BLaER1 treated with 17β-estradiol and CSF1 and Interleukin-3, amounts not matched to agents 10 nM and 100 nM (cell line): ENCODE data around the gene WDR45B.

Experiments used
- H3K27ac ChIP-seq, 11 experiments: shearing (Covaris generic); formaldehyde crosslinking; 2 replicates each; pipeline ENCODE4 v1.8.1; 2022
- H3K27me3 ChIP-seq, 11 experiments: shearing (Covaris generic); formaldehyde crosslinking; 2 replicates each; pipeline ENCODE4 v1.8.1; 2022
- H3K36me3 ChIP-seq, 11 experiments: shearing (Covaris generic); formaldehyde crosslinking; 2 replicates each; pipeline ENCODE4 v1.8.1; 2022
- H3K4me1 ChIP-seq, 10 experiments: shearing (Covaris generic); formaldehyde crosslinking; 2 replicates each; pipeline ENCODE4 v1.8.1; 2022
- H3K4me2 ChIP-seq, 11 experiments: shearing (Covaris generic); formaldehyde crosslinking; 2 replicates each; pipeline ENCODE4 v1.8.1; 2022
- H3K4me3 ChIP-seq, 10 experiments: shearing (Covaris generic); formaldehyde crosslinking; 2 replicates each; pipeline ENCODE4 v1.8.1; 2022
- H3K9ac ChIP-seq, 11 experiments: shearing (Covaris generic); formaldehyde crosslinking; 2 replicates each; pipeline ENCODE4 v1.8.1; 2022
- H3K9me3 ChIP-seq, 11 experiments: shearing (Covaris generic); formaldehyde crosslinking; replicated peaks in 1 of 11; 2 replicates each; pipeline ENCODE4 v1.8.1; 2022
- H4K20me1 ChIP-seq, 11 experiments: shearing (Covaris generic); formaldehyde crosslinking; 2 replicates each; pipeline ENCODE4 v1.8.1; 2022
- Cebpa-rat ChIP-seq, 11 experiments: shearing (Covaris generic); IDR thresholded peaks; 2 replicates each; pipeline ENCODE4 v1.8.1; 2022

WDR45B gene

DNA sequence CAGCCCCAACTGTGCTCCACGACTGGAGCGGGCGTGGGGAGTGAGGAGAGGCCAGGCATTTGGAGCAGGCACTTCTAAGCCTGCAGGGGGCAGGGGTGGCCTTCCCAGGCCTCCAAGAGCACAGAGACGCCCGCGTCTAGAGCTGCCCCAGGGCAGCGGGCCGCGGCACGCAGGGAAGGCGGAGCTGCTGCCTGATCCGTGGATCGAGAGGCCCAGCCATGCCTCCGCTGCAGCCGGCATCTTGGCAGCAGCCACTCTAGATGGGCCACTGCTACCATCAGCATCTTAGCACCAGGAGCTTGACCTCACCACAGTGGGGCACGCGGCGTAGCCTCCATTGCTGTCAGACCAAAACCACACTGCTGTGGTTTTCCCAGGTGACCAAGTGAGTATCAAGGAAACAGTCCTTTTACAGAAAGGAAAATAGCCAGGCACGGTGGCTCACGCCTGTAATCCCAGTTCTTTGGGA, 20.4 kb upstream of the WDR45B start:
- H3K4me3 ChIP-seq, result peak overlapping the region; percentile 23 to 57 (median 30); a peak in 14 of 20 replicates

DNA sequence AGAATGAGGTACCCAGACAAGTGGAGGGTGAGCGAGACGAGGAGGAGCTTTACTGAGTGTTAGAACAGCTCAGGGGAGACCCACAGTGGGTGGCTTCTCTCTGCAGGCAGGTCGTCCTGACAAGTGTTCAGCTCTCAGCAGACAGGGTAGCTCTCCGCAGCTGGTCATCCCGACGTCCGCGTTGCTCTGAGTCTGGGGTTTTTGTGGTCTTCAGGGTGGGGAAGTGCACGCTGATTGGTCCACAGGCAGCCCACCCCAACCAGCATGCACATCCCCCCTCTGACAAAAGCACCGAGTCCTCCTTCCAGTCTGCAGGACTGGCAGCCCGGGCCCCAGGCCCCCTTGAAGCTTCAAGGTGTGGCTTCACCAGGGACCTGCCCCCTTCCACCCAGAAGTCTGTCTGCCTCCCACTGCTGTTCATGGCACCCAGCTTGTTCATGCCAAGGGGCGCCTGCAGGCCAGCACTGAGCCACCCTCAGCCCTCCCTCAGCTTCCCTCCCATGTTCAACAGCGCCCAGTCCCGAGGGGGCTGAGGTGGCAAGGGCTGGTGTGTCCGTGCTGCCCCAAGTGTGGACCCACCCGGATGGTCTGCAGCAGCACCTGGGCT, 19.9 kb upstream of the WDR45B start:
- H3K9ac ChIP-seq, result peak overlapping the region in 9 of 11 experiments; percentile 12 to 63 (median 61); a peak in 16 of 22 replicates

More for the DNA sequence above, 20.4 kb upstream of the WDR45B start:
- Histone ChIP-seq H3K4me1 (peaks cover 18 to 49% (median 38%) of the 10 kb centered on the region in 10 experiments), H3K27ac (peak overlapping the region in 5 of 11 experiments; percentile 2 to 54 (median 26); a peak in 7 of 22 replicates), H4K20me1 (peaks cover 0 to 13% (median 0%) of the 10 kb centered on the region in 11 experiments; a peak in 4 of 22 replicates), H3K9ac (peak overlapping the region in 10 of 11 experiments; percentile 12 to 63 (median 60); a peak in 19 of 22 replicates), H3K27me3 (peaks cover 0 to 5% (median under 1%) of the 10 kb centered on the region in 11 experiments; a peak in 5 of 22 replicates), H3K9me3 (no peaks in the 10 kb centered on the region), H3K36me3 (no peaks in the 10 kb centered on the region), H3K4me2 (peak overlapping the region; percentile 73 to 93 (median 83))
- no peak for TF ChIP-seq Cebpa-rat (IDR thresholded peaks at IDR 0.05)

DNA sequence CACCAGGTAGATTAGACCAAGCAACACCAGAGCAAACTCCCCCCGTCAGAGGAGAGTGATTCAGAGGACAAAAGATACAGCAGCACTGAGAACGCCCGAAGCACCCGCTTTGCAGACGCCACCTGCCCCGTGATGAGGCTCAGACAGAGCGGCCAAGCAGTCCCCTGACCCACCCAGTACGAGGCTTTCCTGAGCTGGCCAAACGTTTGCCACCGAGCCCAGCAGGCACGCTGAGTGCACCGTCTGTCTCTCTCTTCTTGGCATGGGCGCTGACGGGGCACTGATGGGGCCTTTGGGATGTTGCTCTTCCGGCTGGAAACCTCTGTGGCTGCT, 19.4 kb upstream of the WDR45B start:
- peaks cover 18 to 59% (median 48%) of the 10 kb centered on the region in 10 experiments for H3K4me1 ChIP-seq
- peaks cover 0 to 23% (median 0%) of the 10 kb centered on the region in 11 experiments; a peak in 4 of 22 replicates for H4K20me1 ChIP-seq
- peak overlapping the region; percentile 73 to 93 (median 83); a peak in 21 of 22 replicates for H3K4me2 ChIP-seq
- no peaks in the 10 kb centered on the region for H3K36me3 ChIP-seq
- H3K9ac ChIP-seq, result peak overlapping the region in 6 of 11 experiments; percentile 12 to 63 (median 61); a peak in 6 of 22 replicates
- H3K27me3 ChIP-seq, result peaks cover 0 to 14% (median 7%) of the 10 kb centered on the region in 11 experiments; a peak in 12 of 22 replicates
- H3K27ac ChIP-seq, result no peak overlapping the region
- peak overlapping the region in 1 of 10 experiments; percentile 44; a peak in 1 of 20 replicates for H3K4me3 ChIP-seq
- H3K9me3 ChIP-seq, result no peaks in the 10 kb centered on the region
- no peak for TF ChIP-seq Cebpa-rat (IDR thresholded peaks at IDR 0.05)

More for the DNA sequence above, 19.9 kb upstream of the WDR45B start:
- peak overlapping the region in 2 of 11 experiments; percentile 24 to 50; a peak in 2 of 22 replicates for H3K27ac ChIP-seq
- peaks cover 0 to 11% (median 5%) of the 10 kb centered on the region in 11 experiments; a peak in 11 of 22 replicates for H3K27me3 ChIP-seq
- H4K20me1 ChIP-seq, result peaks cover 0 to 18% (median 0%) of the 10 kb centered on the region in 11 experiments; a peak in 4 of 22 replicates
- H3K9me3 ChIP-seq, result no peaks in the 10 kb centered on the region
- peaks cover 18 to 54% (median 43%) of the 10 kb centered on the region in 10 experiments for H3K4me1 ChIP-seq
- no peak for TF ChIP-seq Cebpa-rat (IDR thresholded peaks at IDR 0.05)
- peak overlapping the region; percentile 73 to 93 (median 83) for H3K4me2 ChIP-seq
- H3K36me3 ChIP-seq, result no peaks in the 10 kb centered on the region
- H3K4me3 ChIP-seq, result peak overlapping the region in 7 of 10 experiments; percentile 8 to 57 (median 33); a peak in 5 of 20 replicates

DNA sequence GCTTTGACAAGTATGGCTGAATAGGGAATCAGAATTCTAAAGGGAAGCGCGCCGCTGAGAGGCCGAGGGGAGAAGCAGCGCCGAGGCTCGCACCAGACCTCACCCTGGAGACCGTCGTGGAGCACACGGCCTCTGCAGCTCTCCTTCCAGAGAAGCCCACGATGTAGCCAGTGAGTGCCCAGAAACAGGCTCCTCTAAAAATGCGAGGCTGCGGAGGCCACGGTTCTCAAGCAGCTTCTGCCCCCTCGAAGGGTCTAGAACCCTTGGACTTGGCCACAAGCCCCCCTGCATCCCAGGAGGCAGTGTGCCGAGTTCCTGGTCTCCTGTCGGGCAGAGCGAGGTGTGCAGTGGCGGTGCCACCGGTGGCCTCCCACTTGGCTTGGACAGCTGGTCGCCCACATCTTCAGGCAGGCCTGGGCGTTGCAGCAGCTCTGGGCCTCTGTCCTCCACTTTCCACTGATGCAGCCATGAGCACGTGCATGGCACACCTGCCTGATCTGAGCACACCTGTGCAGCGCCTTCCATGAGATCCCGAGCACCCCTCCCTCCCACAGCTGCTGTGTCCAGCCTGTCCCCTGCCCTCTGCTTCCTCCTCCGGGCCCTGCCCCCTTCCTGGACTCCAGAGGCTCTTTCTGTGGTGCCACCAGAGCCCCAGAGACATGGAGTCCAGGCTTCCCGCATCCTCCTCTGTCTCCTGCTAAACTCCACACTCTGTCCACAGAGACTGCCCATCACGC, 18.9 kb upstream of the WDR45B start:
- Histone ChIP-seq H3K27ac (no peak overlapping the region), H3K9ac (peak overlapping the region in 1 of 11 experiments; percentile 16; a peak in 2 of 22 replicates), H3K4me2 (peak overlapping the region; percentile 73 to 93 (median 83); a peak in 18 of 22 replicates), H3K4me3 (no peak overlapping the region), H4K20me1 (peaks cover 0 to 29% (median 0%) of the 10 kb centered on the region in 11 experiments; a peak in 4 of 22 replicates), H3K27me3 (peaks cover 0 to 19% (median 7%) of the 10 kb centered on the region in 11 experiments; a peak in 12 of 22 replicates), H3K9me3 (no peaks in the 10 kb centered on the region), H3K4me1 (peaks cover 18 to 64% (median 53%) of the 10 kb centered on the region in 10 experiments), H3K36me3 (no peaks in the 10 kb centered on the region)
- no peak for TF ChIP-seq Cebpa-rat (IDR thresholded peaks at IDR 0.05)

DNA sequence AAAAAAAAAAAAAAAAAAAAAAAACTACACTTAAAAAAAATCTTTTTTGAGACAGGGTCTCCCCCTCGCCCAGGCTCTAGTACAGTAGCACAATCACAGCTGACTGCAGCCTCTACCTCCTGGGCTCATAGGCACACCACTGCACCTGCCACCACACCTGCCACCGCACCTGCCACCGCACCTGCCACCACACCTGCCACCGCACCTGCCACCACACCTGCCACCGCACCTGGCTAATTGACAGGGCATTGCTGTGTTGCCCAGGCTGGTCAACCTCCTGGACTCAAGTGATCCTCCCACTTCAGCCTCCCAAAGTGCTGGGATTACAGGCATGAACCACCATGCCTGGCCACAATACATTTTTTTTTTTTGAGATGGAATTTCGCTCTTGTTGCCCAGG, 17.6 kb upstream of the WDR45B start:
- Histone ChIP-seq H3K9ac (no peak overlapping the region), H3K27ac (no peak overlapping the region), H4K20me1 (peaks cover 0 to 30% (median 0%) of the 10 kb centered on the region in 11 experiments; a peak in 4 of 22 replicates), H3K4me3 (no peak overlapping the region), H3K27me3 (peaks cover 0 to 22% (median 7%) of the 10 kb centered on the region in 11 experiments; a peak in 12 of 22 replicates), H3K4me1 (peaks cover 20 to 74% (median 61%) of the 10 kb centered on the region in 10 experiments), H3K4me2 (no peak overlapping the region), H3K36me3 (no peaks in the 10 kb centered on the region), H3K9me3 (no peaks in the 10 kb centered on the region)
- TF ChIP-seq Cebpa-rat (IDR thresholded peaks at IDR 0.05), result no peak

DNA sequence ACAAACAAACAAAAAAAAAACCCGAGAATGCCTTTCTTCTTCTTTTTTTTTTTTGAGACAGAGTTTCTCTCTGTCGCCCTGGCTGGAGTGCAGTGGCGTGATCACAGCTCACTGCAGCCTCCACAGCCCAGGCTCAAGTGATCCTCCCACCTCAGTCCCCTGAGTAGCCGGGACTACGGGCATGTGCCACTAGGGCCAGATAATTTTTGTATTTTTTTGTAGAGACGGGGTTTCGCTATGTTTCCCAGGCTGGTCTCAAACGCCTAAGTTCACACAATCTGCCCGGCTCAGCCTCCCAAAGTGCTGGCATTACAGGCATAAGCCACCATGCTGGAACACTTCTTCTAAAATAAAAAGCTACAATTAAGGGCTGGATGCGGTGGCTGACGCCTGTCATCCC, 17.0 kb upstream of the WDR45B start:
- Histone ChIP-seq H3K27ac (no peak overlapping the region), H3K4me3 (no peak overlapping the region), H4K20me1 (peaks cover 0 to 30% (median 0%) of the 10 kb centered on the region in 11 experiments; a peak in 4 of 22 replicates), H3K27me3 (peaks cover 0 to 22% (median 7%) of the 10 kb centered on the region in 11 experiments; a peak in 12 of 22 replicates), H3K36me3 (no peaks in the 10 kb centered on the region; a peak in 1 of 22 replicates), H3K4me1 (peaks cover 20 to 74% (median 61%) of the 10 kb centered on the region in 10 experiments), H3K9me3 (no peaks in the 10 kb centered on the region), H3K4me2 (peak overlapping the region in 5 of 11 experiments; percentile 40 to 65 (median 62); a peak in 2 of 22 replicates), H3K9ac (no peak overlapping the region)
- no peak for TF ChIP-seq Cebpa-rat (IDR thresholded peaks at IDR 0.05)

DNA sequence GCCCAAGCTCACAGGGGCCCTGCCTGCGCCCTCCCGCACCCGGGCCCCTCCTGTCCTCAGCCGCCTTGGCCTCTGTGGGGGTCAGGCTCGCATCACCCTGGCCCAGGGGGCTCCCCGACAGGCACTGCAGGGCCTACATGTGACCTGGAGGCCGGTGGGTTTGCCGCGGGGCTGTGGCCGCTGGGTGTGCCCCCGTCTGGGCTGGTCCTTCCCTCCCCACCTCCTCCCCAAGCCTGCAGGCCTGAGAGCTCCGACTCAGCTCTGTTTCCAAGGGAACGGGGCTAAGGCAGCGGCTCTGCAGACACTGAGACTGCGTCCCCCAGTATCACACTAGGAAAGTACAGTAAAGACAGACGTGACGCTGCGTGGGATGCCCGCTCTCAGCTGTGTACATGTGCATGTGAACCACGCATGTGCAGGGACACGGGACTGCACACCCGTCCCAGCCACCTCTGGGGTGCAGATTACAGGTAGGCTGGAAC, 16.5 kb upstream of the WDR45B start:
- no peak overlapping the region for H3K4me3 ChIP-seq
- H3K4me2 ChIP-seq, result peak overlapping the region in 8 of 11 experiments; percentile 15 to 65 (median 60); a peak in 11 of 22 replicates
- H3K36me3 ChIP-seq, result no peaks in the 10 kb centered on the region; a peak in 1 of 22 replicates
- TF ChIP-seq Cebpa-rat (IDR thresholded peaks at IDR 0.05), result no peak
- no peak overlapping the region for H3K27ac ChIP-seq
- peaks cover 0 to 30% (median 0%) of the 10 kb centered on the region in 11 experiments; a peak in 4 of 22 replicates for H4K20me1 ChIP-seq
- peaks cover 0 to 22% (median 7%) of the 10 kb centered on the region in 11 experiments; a peak in 12 of 22 replicates for H3K27me3 ChIP-seq
- 0 out of 22 replicates have a peak overlapping the region, but pooled peaks of 1 of the 11 experiments have one; percentile 26 for H3K9ac ChIP-seq
- H3K9me3 ChIP-seq, result no peaks in the 10 kb centered on the region
- peaks cover 20 to 74% (median 61%) of the 10 kb centered on the region in 10 experiments for H3K4me1 ChIP-seq

DNA sequence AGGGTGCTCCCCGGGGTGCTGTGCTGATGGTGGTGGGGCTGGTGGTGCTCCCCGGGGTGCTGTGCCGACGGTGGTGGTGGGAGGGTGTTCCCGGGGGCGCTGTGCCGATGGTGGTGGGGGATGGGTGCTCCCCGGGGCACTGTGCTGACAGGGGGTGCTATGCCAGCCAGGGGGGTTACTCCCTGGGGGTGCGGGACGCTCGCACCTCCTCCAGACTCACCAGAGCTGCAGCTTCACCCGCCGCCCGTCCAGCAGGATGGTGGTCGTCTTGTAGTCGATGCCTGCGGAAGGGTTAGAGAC, 16.0 kb upstream of the WDR45B start:
- no peak overlapping the region for H3K4me3 ChIP-seq
- peaks cover 0 to 22% (median 7%) of the 10 kb centered on the region in 11 experiments; a peak in 12 of 22 replicates for H3K27me3 ChIP-seq
- H3K4me1 ChIP-seq, result peaks cover 18 to 69% (median 60%) of the 10 kb centered on the region in 10 experiments
- no peaks in the 10 kb centered on the region for H3K9me3 ChIP-seq
- peak overlapping the region in 9 of 11 experiments; percentile 15 to 65 (median 59); a peak in 17 of 22 replicates for H3K4me2 ChIP-seq
- peaks cover 0 to 2% (median 0%) of the 10 kb centered on the region in 11 experiments; a peak in 2 of 22 replicates for H3K36me3 ChIP-seq
- peaks cover 0 to 30% (median 0%) of the 10 kb centered on the region in 11 experiments; a peak in 4 of 22 replicates for H4K20me1 ChIP-seq
- H3K9ac ChIP-seq, result no peak overlapping the region
- H3K27ac ChIP-seq, result no peak overlapping the region
- TF ChIP-seq Cebpa-rat (IDR thresholded peaks at IDR 0.05), result no peak
